Measurements from ENCODE around the gene HKDC1.

Gene HKDC1

DNA sequence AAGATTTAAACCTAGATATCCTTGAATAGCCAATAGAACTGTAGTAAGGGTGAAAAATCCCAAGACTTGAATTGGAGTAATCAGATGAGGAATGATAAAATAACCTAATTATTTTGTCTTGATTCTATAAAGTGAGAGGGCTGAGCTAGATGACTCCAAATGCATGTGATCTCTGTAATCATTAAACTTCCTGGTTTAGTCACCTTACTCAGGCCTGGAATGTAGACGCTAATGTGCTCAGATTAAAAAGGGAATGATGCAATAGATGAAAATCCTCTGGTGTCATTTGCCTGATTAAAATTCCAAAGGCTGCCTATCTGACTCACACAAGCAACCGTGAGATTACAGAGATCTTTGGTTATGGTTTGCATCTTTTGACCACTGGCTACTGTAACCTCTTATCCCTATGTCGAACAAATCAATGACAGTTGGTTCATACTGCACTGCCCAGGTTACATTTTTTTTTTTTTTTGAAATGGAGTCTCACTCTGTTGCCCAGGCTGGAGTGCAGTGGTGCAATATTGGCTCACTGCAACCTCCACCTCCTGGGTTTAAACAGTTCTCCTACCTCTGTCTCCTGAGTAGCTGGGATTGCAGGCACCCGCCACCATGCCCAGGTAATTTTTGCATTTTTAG lies 2.9 kb upstream of the HKDC1 start:
- DNase-seq = no peak

DNA sequence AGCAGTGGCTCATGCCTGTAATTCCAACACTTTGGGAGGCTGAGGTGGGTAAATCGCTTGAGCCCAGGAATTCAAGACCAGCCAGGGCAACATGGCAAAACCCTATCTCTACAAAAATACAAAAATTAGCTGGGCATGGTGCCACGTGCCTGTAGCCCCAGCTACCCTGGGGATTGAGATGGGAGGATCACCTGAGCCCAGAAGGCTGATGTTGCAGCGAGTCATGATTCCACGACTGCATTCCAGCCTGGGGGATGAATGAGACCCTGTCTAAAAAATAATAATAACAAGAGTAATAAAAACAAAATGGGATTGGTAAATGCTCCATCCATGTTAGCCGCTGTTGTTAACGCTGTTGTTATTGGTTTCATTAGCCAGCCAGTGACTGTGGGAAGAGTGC lies 1.3 kb upstream of the HKDC1 start:
- DNase-seq = no peak

DNA sequence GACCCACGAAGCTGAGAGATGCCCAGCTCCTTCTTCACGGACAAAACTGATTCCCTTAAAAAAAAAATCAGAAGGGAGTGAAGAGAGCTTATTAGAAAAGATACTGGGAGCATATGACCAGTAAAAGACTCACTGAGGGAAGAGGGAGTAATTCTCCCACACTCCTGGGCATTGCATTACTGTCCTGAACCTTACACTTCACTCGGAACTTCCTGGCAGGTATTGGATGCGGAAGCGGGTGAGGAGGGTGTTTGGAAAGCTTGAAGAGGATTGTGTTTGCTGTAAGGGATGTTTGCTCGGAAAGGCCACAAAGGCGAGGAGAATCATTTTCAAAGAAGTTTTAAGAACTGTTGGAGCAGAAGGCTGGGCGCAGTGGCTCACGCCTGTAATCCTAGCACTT lies 375 bp downstream of the HKDC1 start:
- no peak for DNase-seq

DNA sequence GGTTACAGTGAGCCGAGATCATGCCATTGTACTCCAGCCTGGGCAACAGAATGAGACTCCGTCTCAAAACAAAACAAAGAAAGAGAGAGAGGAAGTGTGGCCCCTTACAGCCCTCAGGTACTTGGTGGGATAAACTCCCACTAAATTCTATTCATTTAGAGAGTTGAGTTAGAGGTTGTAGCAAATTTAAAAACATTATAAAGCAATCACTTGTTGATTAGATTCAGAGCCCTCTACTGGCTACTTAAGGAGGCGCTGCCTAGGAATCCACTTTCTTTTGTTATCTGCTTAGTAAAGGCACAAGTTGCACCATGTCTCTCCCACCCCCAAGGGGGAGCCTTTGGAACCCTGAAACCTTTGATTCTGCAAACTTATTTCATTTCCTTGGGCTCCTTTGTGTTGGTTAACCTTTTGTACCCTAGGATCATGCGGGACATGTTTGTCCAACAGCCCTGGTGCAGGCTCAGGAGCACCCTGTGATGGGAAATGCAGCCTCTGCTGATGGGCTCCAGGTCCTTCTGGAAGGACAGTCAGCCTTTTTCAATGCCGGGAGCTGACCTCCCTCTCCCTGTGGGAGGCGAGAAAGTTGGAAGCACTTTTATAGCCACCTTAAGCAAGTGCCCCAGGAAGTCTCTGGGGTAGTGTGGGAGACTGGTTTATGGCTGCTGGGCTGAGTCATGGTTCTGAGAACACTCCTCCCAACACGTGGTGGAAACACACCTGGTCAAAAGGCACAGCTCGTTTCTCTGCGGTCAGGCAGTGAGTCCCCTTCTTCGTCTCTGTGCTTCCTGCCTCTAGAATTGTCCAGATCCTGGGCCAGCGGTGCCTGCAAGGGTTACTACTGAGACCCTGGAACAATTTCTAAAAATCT lies 2.3 kb downstream of the HKDC1 start:
- DNase-seq = peak in 3 of 5 experiments; percentile 43 to 84 (median 59)

DNA sequence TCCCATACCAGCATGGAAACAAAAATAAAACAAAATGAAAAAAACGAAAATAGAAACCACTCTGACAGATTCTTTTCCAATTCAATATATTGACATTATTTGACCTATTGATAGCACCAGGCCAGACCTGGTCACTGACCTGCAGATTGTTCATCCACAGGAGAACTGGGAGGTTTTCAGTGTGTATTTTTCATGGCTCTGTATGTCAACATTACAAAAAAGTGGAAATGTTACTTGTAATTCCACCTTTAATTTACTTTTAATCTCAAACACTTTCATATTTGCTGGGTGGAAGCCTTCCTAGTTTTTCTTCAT lies 2.9 kb downstream of the HKDC1 start:
- no peak for DNase-seq

DNA sequence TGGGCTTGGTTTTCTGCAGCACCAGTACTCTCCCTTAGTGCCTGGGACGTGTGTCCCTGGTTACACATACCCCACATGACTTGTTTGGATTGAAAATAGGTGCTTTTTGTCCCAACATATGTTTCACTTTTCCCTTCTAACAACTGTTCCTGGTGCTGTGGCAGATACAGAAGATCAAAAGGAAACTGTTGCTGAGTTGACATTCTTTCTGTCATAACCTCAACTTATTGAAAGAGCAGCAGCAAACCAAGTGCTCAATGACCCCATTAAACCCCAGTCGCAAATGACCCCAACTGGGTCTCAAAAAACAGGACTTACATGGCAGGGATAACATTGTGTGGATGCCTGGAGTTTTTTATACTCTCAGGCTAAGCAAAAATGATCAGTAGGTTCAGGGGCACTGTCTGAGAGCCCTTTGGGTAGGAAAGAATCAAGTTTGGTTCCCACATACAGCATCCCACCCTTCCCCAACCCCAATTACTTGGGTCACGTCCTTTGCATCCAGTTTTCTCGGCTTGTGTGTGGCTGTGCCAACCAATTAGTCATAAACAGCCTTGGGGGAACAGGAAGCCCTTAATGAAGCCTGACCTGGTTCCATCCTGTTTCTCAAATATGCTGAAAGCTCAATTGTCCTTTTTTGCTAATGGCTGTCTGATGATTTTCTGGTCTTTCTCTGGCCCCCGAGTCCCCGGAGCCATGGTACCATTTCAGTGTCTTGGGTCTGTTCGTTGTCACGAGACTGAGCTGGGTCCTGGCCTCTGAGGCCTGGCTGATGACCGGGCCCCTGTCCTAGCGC lies 4.9 kb downstream of the HKDC1 start:
- no peak for DNase-seq

DNA sequence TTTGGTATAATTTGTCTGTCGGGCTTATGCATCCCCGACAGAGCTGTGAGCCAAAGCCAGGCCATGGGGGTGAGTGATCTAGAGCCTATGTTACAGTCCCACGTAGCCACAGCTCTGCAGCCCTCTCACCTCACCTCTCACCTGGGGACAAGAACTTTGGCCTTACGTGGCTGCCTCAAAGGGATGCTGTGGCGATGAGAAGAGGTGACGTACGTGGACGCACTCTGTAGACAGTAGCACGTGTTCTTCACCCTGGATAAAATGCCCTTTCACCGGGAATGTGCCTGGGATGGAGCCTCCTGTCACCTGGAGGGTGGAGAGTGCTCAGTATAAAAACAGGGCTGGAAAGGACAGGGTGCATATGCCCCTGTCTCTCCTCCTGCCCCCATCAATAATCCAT lies 5.5 kb downstream of the HKDC1 start:
- no peak for DNase-seq

DNA sequence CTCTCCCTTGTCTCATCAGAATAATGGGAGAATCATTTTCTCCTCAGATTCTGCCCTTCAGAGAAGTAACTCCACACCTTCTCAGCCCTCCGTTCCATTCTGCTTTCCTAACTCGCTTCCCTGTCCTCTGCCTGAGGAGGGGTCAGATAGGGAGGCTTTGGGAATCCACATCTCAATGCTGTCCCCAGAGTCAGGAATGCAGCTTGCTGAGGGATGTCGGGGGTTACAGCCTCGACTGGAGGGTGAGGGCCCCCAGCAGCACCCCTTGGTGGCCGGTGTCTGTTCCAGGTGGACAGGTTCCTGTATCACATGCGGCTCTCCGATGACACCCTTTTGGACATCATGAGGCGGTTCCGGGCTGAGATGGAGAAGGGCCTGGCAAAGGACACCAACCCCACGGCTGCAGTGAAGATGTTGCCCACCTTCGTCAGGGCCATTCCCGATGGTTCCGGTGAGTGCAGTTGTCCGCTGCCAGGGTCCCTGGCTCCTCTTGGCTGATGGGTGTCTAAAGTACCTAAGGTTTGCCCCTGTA lies 6.9 kb downstream of the HKDC1 start:
- DNase-seq = no peak

DNA sequence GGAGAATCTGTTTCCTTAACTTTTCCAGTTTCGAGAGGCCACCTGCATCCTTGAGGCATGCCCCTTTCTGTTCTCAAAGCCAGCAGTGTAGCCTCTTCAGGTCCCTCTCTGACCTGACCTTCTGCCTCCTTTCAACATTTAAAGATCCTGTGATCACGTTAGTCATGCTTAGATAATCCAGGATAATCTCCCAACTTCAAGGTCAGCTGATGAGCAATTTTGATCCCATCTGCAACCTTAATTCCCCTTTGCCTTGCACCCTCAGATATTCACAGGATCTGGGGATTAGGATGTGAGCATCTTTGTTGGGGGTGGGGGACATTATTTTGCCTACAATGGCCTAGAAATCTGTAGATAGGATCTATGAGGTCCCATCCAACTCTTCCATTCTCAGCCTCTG lies 8.0 kb downstream of the HKDC1 start:
- DNase-seq = no peak

DNA sequence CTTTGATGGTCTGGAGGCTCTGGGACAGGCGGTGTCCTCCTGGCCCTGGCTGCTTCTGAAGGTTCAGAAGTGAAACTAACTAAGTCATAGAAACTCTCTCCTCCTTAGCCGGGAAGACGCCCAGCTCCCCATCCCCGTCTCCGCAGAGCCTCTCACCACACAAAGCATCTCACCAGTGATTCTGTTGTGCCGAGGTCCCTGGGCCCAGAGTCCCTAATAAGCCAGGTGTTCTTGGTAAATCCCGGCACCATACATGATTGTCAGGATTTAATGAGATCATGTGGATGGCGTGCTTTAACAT lies 9.4 kb downstream of the HKDC1 start:
- no peak for DNase-seq

DNA sequence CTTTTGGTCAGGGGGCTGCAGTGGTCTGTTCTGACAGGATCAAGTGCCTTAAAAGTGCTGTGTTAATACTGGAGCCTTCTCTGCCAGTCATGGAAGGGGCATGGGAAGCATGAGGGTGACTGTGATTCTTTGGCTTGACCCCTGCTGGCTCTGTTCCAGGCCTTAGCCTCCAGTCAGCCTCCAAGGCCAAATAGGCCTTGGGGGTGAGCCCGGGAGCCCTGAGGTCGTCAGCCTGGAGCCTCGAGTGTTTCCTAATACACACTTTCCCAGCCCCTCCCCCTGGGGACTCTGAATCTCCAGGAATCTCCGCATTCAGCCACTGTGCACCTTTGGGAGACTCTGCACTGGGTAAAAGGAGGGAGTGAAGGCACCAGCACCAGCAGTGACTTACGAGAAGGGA lies 10.0 kb downstream of the HKDC1 start:
- no peak for DNase-seq

DNA sequence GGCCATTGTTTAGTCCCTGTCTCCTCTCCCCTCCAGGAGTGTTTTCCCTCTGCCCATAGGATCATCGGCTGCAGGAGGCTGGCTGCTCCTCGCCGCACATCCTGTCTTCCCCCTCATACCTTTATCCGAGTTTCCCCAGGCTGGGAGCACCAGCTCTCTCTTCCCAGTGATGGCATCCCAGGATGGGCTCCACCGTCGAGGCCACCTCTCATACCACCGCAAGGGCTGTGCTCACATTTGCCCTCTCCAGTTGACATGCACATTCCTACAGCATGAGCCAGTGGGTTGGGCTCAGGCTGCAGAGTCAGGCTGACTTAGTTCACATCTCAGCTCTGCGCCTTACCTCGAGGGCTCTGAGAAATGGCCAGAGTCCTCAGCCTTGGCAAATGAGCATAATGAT lies 12.1 kb downstream of the HKDC1 start:
- DNase-seq = no peak

DNA sequence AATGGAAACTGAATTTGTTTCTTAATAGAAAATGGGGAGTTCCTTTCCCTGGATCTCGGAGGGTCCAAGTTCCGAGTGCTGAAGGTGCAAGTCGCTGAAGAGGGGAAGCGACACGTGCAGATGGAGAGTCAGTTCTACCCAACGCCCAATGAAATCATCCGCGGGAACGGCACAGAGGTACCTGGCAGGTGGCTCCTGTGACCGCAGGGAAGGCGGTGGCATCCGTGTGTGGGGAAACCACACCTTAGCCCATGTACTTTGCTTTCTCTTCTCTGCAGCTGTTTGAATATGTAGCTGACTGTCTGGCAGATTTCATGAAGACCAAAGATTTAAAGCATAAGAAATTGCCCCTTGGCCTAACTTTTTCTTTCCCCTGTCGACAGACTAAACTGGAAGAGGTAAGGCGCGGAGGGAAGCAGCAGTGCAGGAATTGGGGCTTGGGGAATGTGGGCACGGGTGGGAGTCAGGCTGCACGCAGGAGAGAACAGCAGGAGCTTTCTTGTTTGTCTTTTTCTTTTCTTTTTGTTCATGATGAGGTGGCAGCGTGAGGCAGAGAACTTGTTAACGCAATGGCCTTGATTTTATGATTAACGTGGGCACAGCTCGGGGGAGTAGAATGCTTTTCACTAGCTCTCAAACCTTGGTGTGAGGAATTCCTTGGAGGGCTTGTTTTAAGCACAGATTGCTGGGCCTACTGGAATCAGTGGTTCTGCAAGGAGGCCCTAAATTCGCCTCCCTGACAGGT lies 12.8 kb downstream of the HKDC1 start:
- DNase-seq = peak in 2 of 5 experiments; percentile 43

DNA sequence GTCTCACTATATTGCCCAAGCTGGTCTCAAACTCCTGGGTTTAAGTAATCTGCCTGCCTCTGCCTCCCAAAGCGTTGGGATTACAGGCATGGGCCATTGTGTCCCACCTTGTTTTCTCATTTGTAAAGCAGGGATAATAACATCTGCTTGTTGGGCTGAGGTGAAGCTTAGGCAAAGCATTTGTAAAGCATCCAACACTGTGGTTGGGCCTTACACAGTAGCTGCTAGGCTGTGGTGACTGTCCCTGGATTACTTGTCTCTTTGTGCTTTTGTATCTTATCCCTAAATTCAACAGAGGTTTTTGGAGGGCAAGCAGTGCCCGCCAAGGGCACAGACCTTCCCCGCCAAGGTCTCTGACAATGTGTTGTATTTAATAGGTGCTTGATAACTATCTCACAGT lies 14.3 kb downstream of the HKDC1 start:
- DNase-seq = no peak

DNA sequence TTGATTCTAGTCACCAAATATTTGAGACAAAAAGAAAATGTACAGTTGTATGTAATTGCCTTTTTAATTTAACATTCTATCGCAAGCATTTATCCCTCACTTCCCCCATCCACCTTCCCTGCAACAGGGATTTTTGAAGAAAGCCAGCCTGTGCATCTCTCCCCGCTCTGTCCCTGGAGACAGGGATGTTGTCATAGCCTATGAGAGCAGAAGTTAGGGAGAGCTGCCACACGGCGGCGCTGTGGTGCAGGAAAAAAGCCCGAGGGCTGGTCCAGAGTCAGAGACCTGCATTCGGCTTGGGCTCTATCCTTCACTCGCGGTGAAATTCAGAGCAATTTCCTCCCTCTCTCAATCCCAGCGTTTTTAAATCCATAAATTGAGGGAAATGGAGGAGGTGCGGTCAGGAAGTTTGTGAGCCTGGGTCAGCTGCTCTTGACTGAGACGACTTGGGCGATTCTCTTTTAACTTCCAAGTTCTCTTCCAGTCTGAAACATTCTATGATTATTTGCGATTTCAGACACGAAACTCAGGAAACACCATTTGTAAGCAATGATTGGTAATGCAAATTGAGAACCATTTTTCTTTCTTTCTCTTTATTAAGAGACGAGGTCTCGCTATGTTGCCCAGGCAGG lies 17.5 kb downstream of the HKDC1 start:
- DNase-seq = peak; percentile 61 to 84 (median 75)

DNA sequence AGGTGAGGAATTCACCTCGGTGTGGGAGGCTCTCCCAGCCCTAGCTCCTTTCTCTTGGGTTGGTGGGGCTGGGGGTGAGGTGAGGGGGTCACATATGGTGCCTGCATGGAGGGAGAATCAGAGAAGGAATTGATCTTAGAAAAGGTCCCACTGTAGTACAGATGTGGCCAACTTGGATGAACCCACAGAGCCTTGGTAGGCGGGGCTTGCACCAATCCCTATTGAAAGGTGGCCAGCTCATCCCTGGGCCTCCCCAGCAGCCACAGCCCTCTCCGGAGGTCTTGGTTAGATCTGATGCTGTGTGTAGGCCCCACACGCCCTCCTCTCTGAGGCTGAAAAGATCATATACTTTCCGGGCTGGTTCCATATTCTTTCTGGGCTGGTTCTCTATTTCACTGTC lies 19.0 kb downstream of the HKDC1 start:
- no peak for DNase-seq

DNA sequence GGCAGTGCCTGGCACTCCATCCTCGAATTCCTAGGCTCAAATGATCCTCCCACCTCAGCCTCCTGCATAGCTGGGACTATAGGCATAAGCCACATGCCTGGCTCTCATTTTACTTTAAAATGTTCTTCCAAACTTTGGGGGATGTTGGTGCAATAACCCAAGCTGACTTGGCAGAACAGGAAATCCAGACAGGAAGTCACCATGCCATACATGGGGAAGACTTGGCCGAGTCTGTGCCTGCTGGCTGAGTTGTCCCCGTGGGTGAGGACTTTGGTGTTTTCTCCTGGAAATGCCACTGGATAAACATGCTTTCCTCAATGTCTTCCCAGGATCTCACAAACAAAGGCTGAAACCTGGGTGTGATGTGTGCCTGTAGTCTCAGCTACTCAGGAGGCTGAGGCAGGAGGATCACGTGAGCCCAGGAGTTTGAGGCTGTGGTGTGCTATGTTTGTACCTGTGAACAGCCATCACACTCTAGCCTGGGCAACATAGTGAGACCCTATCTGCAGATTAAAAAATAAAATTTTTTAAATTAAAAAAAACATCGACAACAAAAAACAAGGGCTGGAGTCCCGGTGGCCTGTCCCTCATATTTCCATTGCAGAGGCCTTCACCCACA lies 19.8 kb downstream of the HKDC1 start:
- no peak for DNase-seq

DNA sequence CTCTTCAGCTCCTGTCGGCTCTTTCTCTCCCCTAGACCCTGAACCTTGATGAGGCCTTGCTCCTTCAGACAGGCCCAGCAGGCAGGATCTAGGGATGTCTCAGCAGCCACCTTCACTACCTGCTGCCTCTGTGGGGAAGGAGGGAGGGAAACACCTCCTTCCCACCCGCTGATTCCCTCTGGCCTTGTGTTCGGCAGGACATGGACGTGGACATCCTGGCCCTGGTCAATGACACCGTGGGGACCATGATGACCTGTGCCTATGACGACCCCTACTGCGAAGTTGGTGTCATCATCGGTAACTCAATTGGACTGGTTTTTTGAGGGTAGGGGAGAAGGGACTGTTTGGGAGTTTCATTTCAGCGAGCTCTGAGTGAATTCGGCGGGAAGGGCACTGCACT lies 20.3 kb downstream of the HKDC1 start:
- DNase-seq = no peak

DNA sequence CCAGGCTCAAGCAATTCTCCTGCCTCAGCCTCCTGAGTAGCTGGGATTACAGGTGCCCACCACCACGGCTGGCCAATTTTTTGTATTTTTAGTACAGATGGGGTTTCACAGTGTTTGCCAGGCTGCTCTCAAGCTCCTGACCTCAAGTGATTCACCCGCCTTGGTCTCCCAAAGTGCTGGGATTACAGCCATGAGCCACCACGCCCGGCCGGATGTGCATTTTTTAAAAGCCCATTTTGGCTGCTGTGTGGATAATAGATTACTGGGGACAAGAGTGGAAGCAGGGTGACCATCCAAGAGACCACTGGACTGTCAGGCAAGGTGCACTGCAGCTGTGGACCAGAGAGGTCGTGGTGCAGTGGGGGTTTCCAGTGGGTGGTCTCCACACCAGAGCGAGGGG lies 21.4 kb downstream of the HKDC1 start:
- no peak for DNase-seq

DNA sequence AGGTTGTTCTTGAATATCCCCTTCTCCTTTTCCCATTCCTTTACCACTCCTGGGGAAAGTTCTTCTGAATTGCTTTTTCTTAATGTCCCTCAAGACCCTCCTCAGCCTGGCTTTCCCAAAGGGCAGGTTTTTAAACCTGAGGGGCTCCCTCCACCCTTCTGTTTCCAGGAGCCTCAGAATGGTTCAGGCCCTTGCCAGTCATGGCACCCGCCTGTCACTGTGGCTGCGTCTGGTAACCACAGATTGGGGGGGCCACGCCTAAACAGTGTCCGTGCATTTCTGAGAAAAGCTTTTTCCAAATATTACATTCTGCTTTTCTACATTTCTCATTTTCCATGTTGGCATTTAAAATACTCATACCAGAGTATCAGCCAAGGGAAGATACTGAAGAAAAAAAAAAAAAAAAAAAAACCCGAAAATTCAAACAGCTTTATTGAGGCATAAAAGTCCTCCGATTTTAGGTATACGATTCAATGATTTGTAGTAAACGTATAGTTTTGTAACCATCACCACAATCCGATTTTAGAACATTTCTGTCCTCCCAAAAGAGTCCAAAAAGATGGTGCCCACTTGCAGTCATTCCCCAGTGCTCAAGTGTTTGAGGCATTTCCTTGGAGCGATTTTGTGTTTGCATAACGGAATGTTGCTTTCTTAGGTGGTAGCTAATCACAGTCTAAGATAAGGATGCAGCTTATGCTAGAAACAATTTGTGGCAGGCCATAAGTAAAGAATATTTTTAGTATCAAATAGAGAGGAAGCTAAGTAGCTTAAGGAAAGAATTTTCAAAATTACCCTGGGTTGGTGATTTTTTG lies 22.1 kb downstream of the HKDC1 start:
- DNase-seq = no peak

DNA sequence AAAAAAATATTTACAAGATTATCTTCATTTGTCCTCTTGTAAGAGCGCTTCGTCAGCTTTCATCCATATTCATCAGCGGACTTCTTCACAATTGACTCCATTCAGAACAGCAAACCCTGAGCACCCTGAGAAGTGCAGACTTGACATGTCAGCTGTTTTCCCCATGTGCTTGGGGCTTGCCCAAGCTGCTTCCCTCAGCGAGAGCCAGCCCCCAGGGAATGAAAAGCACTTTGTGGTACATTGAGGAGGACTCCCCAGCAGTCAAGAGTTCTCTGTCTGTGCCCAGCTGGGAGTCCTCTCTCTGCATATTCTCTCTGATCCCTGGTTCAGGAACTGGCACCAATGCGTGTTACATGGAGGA lies 22.7 kb downstream of the HKDC1 start:
- no peak for DNase-seq
